ENCODE measurements around the gene SPDYE17. TPM values are rescaled to one million over a fixed set of nuclear protein-coding genes. Genes with fewer than 3 reads are reported as not detected.
"Not testable (repeated sequence)": the region's sequence is repeated elsewhere in the genome, so short reads cannot be mapped to it uniquely, and the experiment has no call there.

The SPDYE17 gene
- total RNA-seq, 3 donors from 2014 or later, result not detected

DNA sequence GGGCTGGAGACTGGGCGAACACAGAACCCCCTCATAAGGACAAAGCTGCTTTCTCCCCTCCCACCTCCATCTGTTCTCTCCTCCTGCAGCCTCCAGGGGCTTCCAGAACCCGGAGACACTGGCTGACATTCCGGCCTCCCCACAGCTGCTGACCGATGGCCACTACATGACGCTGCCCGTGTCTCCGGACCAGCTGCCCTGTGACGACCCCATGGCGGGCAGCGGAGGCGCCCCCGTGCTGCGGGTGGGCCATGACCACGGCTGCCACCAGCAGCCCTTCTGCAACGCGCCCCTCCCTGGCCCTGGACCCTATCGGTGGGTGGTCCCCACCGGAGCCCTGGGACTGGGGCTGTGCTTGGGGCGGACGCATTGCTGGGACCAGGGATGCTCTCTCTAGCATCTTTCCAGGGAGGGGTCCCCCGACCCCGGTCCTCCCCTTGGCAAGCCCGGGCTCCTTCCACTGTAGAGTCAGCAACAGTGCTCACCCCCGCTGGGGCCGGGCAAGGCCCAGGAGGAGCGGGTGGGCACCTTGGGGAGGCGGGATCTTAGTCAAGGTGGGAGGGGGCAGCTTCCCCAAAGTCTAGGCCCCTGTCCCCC, 26.6 kb downstream of the SPDYE17 start:
- ATAC-seq; DNase-seq; H3K27me3 Mint-ChIP-seq (ENCODE audit: low read depth); H3K4me1 Mint-ChIP-seq (ENCODE audit: low read depth); H3K4me3 Mint-ChIP-seq; H3K9me3 Mint-ChIP-seq; H3K36me3 Mint-ChIP-seq (ENCODE audit: insufficient read depth): not testable (repeated sequence)

DNA sequence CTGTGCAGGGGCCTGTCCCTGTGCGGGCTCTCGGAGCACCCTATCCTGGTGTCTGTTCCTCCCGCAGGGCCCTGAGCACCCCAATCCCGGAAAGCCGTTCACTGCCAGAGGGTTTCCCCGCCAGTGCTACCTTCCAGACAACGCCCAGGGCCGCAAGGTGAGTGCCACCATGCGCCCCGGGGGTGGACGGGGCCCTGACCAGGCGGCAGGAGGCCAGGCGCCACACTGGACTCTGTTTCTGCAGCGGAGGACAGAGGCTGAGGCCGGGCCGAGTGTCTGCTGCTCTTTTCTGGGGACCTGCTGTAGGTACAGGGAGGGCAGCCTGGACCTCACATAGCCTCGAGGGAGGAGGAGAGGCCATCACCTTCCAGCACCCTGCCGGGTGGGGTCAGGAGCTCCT, 28.0 kb downstream of the SPDYE17 start:
- H3K4me1 Mint-ChIP-seq (ENCODE audit: low read depth); H3K27me3 Mint-ChIP-seq (ENCODE audit: low read depth); ATAC-seq; H3K4me3 Mint-ChIP-seq; DNase-seq; H3K36me3 Mint-ChIP-seq (ENCODE audit: insufficient read depth); H3K9me3 Mint-ChIP-seq: not testable (repeated sequence)

DNA sequence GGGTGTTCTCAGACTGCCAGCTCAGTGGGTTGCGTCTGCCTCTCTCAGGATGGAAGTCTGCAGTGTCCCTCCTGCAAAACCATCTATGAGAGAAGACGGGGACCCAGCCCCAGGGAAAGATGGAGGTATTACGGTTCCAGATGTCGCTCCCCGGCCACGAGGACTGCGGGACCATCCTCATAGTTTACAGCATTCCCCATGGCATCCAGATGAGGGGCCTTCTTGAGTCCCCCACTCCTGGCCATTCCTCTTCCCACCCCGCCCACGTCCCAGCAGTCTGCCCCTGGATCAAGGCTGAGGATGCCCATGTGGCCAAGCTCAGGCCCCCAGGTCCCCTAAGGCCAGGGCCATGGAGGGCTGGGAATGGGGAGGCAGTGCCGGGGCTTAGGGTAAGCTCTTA, 28.9 kb downstream of the SPDYE17 start:
- H3K4me1 Mint-ChIP-seq (ENCODE audit: low read depth); H3K4me3 Mint-ChIP-seq; DNase-seq; H3K36me3 Mint-ChIP-seq (ENCODE audit: insufficient read depth); ATAC-seq; H3K9me3 Mint-ChIP-seq; H3K27me3 Mint-ChIP-seq (ENCODE audit: low read depth): not testable (repeated sequence)

DNA sequence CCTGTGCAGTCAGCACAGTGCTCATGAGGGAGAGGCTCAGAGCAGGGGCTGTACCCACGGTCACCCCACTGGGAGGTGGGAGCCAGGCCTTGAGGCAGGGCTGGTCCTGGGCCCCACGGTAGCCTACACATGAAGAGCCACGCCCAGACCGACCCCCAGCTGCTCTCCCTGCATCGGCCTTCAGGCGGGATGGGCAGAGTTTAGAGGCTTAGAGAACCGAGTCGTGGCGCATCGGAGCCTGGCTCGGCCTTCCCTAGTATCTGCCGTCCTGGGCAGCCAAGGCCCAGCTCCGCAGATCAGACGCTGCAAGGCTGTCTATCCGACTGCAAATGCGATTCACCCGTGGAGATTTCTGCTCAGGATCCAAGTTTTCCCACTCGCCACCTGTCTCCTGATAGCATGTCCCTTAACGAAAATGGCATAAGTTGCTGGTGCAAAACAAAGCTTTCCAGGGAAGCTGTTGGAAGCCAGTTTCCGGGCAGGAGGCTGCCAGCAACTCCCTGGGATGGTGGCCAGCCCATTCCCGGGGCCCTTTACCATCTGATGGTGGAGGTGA, 29.4 kb downstream of the SPDYE17 start:
- H3K9me3 Mint-ChIP-seq; H3K4me1 Mint-ChIP-seq (ENCODE audit: low read depth); H3K4me3 Mint-ChIP-seq; ATAC-seq; H3K36me3 Mint-ChIP-seq (ENCODE audit: insufficient read depth); H3K27me3 Mint-ChIP-seq (ENCODE audit: low read depth); DNase-seq: not testable (repeated sequence)

DNA sequence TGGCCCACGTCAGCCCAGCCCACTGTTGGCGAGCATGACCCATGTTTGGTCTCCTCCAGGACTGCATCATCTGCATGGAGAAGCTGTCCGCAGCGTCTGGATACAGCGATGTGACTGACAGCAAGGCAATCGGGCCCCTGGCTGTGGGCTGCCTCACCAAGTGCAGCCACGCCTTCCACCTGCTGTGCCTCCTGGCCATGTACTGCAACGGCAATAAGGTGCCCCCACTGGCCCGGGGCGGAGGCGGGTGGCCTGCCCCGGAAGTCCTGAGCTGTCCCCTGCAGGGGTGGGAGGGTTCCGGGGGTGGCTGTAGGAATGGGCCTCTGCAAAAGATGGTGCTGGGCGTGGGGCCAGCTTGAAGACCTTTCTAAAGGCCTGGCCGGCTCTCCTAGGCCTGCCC, 30.1 kb downstream of the SPDYE17 start:
- H3K27me3 Mint-ChIP-seq (ENCODE audit: low read depth); H3K9me3 Mint-ChIP-seq; H3K4me3 Mint-ChIP-seq; ATAC-seq; H3K4me1 Mint-ChIP-seq (ENCODE audit: low read depth); H3K36me3 Mint-ChIP-seq (ENCODE audit: insufficient read depth); DNase-seq: not testable (repeated sequence)

DNA sequence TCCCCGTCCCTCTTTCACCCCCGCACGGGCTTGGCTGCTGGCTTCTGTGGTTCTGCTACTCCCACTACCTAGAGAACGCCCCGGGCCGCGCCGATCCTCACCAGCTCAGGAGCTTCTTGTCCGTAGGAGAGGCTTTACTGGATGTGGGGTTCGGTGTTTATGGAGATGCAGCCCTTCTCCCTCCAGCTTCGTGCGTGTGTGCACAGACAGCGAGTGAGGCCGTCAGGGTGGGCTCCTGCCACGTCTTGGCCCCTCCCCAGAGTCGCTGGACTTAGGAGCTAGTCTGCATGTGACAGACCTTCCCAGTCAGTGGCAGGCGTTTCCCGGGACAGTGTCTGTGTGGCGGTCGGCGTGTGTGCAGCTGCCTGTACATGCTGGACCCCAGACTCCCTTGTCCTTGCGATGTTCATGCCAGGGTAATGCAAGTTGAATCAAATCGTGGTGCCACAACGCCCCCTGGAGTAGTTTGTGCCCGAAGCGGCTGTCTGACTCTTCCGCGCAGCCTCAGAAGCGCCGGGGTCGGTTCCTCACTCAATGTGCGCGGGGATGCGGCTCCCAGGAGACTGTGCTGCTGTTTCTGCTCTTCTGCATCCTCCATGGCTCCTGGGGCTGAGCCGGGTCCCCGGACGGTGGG, 32.6 kb downstream of the SPDYE17 start:
- ATAC-seq, result peak in 1 of 2 donors; percentile 16
- not testable (repeated sequence) for H3K36me3 Mint-ChIP-seq (ENCODE audit: insufficient read depth); H3K9me3 Mint-ChIP-seq; DNase-seq; H3K4me3 Mint-ChIP-seq; H3K27me3 Mint-ChIP-seq (ENCODE audit: low read depth); H3K4me1 Mint-ChIP-seq (ENCODE audit: low read depth)

GRCh38 chr7:76998764-76999450, 33.3 kb downstream of the SPDYE17 start:
- not testable (repeated sequence) for H3K4me3 Mint-ChIP-seq; H3K9me3 Mint-ChIP-seq; H3K4me1 Mint-ChIP-seq (ENCODE audit: low read depth); DNase-seq; H3K36me3 Mint-ChIP-seq (ENCODE audit: insufficient read depth); H3K27me3 Mint-ChIP-seq (ENCODE audit: low read depth)
- peak; percentile 16 to 28 for ATAC-seq

DNA sequence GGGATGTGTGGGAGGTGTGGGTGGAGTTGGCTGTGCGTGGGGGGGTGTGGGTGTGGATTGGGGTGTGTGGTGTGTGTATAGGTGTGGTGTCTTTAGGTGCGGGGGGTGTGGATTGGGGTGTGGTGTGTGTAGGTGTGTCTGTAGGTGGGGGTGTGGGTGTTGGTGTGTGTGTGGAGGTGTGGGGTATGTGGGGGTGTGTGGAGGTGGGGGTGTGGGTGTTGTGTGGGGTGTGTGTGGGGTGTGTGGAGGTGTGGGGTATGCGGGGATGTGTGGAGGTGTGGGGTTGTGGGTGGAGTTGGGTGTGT, 33.9 kb downstream of the SPDYE17 start:
- H3K27me3 Mint-ChIP-seq (ENCODE audit: low read depth), result no peaks in the 10 kb centered on the region
- no peak overlapping the region for H3K4me3 Mint-ChIP-seq
- DNase-seq (no peak), ATAC-seq (no peak)
- no peaks in the 10 kb centered on the region for H3K4me1 Mint-ChIP-seq (ENCODE audit: low read depth)
- no peaks in the 10 kb centered on the region for H3K9me3 Mint-ChIP-seq
- H3K36me3 Mint-ChIP-seq (ENCODE audit: insufficient read depth), result peaks cover 2% of the 10 kb centered on the region

DNA sequence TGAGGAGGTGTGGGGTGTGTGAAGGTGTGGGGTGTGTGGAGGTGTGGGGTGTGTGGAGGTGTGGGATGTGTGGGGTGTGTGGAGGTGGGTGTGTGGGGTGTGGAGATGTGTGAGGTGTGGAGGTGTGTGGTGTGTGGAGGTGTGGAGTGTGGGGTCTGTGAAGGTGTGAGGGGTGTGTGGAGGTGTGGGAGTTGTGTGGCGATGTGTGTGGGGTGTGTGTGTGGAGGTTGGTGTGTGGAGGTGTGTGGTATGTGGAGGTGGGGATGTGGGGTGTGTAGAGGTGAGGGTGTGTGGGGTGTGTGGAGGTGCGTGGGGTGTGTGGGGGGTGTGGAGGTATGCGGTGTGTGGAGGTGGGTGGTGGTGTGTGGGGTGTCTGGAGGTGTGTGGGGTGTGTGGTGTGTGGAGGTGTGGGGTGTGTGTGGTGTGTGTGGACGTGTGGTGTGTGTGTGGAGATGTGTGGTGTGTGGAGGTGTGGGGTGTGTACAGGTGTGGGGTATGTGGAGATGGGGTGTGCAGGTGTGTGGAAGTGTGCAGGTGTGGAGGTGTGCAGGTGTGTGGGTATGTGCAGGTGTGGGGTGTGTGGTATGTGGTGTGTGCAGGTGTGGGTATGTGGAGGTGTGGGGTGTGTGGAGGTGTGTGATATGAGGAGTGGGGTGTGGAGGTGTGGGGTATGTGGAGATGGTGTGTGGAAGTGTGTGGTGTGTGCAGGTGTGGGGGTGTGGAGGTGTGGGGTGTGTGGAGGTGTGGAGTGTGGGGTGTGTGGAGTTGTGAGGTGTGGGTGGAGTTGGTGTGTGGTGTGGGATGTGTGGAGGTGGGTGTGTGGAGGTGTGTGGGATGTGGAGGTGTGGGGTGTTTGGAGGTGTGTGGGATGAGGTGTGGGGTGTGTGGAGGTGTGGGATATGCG, 34.5 kb downstream of the SPDYE17 start:
- ATAC-seq (peak in 1 of 2 donors; percentile 19), DNase-seq (no peak)
- Mint-ChIP-seq H3K4me1 (ENCODE audit: low read depth) (no peaks in the 10 kb centered on the region), H3K27me3 (ENCODE audit: low read depth) (no peaks in the 10 kb centered on the region), H3K36me3 (ENCODE audit: insufficient read depth) (no peaks in the 10 kb centered on the region), H3K9me3 (no peaks in the 10 kb centered on the region), H3K4me3 (no peak overlapping the region)

GRCh38 chr7:76996932-76997331, 35.2 kb downstream of the SPDYE17 start:
- H3K9me3 Mint-ChIP-seq; H3K27me3 Mint-ChIP-seq (ENCODE audit: low read depth); H3K4me3 Mint-ChIP-seq; DNase-seq; H3K4me1 Mint-ChIP-seq (ENCODE audit: low read depth); H3K36me3 Mint-ChIP-seq (ENCODE audit: insufficient read depth): not testable (repeated sequence)
- peak in 1 of 2 donors; percentile 16 for ATAC-seq

DNA sequence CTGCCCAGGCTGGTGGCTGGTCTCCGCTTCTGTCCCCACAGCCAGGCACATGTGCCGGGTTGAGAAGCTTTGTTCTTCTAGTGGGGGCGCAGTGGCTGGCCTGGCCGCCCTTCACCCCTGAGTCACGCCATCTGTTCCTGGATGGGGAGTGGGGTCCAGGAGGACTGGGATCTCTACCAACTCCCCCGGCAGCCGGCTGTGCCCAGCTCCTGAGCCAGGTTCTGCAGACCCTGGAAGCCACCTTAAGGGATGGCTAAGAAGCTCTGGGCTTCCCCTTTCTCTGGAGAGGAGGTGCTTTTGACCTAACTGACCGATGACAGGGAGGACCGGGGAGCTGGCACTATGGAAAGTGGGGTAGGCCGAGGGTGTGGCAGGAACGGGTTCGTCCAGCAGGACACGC, 37.9 kb downstream of the SPDYE17 start:
- H3K9me3 Mint-ChIP-seq; H3K36me3 Mint-ChIP-seq (ENCODE audit: insufficient read depth); H3K27me3 Mint-ChIP-seq (ENCODE audit: low read depth); H3K4me1 Mint-ChIP-seq (ENCODE audit: low read depth); ATAC-seq; DNase-seq; H3K4me3 Mint-ChIP-seq: not testable (repeated sequence)

DNA sequence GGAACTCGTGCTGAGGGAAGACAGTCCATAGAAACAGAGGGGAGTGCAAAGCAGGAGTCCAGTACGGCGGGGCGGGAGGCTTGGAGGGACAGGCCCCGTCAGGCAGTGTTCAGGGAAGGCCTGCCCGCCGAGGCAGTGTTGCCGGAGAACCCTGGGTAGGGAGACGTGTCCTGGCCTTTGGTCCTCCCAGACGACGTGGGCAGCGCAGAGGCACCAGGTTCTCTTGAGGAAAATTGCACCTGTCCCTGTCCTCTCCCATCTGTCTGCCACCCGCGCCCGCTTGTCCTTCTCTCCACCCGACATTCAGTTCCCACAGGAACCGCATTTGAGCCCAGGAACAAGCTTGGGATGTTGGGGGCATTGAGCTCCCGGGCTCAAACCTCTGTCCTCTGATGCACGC, 38.3 kb downstream of the SPDYE17 start:
- DNase-seq; ATAC-seq; H3K36me3 Mint-ChIP-seq (ENCODE audit: insufficient read depth); H3K4me1 Mint-ChIP-seq (ENCODE audit: low read depth); H3K27me3 Mint-ChIP-seq (ENCODE audit: low read depth); H3K9me3 Mint-ChIP-seq; H3K4me3 Mint-ChIP-seq: not testable (repeated sequence)

DNA sequence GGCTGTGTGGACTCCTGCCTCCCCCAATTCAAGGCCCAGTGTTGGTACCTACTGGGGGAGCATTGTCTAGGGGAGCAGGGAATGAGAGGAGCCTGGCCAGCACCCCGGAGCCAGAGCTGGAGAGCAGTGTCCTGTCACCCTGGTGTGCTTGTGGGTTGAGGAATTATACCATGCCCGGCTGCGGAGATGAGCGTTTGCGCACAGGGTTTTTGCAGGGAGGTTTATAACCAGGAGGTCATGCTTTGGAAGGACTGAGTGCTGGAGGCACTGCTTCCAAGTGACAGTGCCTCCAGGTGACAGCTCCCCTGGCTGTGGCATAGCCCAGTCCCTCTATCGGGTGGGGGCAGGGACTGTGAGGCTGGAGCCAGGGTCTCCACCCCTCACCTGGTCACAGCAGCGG, 39.3 kb downstream of the SPDYE17 start:
- H3K4me1 Mint-ChIP-seq (ENCODE audit: low read depth); ATAC-seq; H3K4me3 Mint-ChIP-seq; DNase-seq; H3K9me3 Mint-ChIP-seq; H3K36me3 Mint-ChIP-seq (ENCODE audit: insufficient read depth); H3K27me3 Mint-ChIP-seq (ENCODE audit: low read depth): not testable (repeated sequence)

DNA sequence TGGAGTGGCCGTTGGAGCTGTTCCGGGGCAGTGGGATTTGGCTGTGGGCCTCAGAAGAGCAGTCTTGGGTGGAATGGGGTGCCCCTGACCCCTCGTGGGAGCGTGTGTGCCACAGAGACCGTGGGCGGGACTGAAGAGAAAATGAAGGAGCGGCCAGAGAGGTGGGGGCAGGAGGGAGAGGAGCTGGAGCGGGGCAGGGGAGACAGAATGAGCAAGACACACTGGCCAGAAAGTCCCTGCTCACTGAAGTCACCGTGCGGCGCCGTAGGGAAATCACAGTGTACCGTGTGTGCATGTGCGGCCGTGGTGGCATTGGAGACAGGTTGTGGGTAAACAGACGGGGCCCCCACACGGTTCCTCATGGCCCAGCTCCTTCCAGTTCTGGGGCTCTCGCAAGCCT, 40.0 kb downstream of the SPDYE17 start:
- not testable (repeated sequence) for H3K9me3 Mint-ChIP-seq; H3K4me1 Mint-ChIP-seq (ENCODE audit: low read depth); H3K4me3 Mint-ChIP-seq; H3K27me3 Mint-ChIP-seq (ENCODE audit: low read depth); ATAC-seq; H3K36me3 Mint-ChIP-seq (ENCODE audit: insufficient read depth); DNase-seq

Data from activated T-cell treated with anti-CD3 and anti-CD28 coated beads, Interleukin-2, amount 50 U/mL, for 4 hours (primary cell).